CD4-positive, alpha-beta T cell treated with Interleukin-15 for 4 hours (primary cell): Measurements from ENCODE around the gene MNX1.

Source experiments
- DNase-seq: peaks from one replicate; pipeline ENCODE4 v3.0.0-alpha.2; 2020; ENCODE audit warnings: low spot score

Gene MNX1

GRCh38 chr7:157002819-157003421 lies 7.5 kb downstream of the MNX1 start:
- no peak for DNase-seq

- DNase-seq: no peak
Measured at GRCh38 chr7:157001920-157002818, 8.3 kb downstream of the MNX1 start.

GRCh38 chr7:157000741-157001653 lies 9.5 kb downstream of the MNX1 start:
- DNase-seq: no peak

- DNase-seq: no peak
Measured at GRCh38 chr7:156999958-157000726, 10.3 kb downstream of the MNX1 start.

- no peak for DNase-seq
Measured at GRCh38 chr7:156998988-156999957, 11.2 kb downstream of the MNX1 start.

- DNase-seq: no peak
Measured at GRCh38 chr7:156994417-156994816, 16.0 kb downstream of the MNX1 start.

GRCh38 chr7:156993925-156994235 lies 16.6 kb downstream of the MNX1 start:
- no peak for DNase-seq

GRCh38 chr7:156993021-156993924 lies 17.2 kb downstream of the MNX1 start:
- no peak for DNase-seq

GRCh38 chr7:156989766-156990535 lies 20.5 kb downstream of the MNX1 start:
- DNase-seq: no peak

GRCh38 chr7:156988343-156989185 lies 21.9 kb downstream of the MNX1 start:
- no peak for DNase-seq

GRCh38 chr7:156986378-156986777 lies 24.1 kb downstream of the MNX1 start:
- DNase-seq: no peak

- no peak for DNase-seq
Measured at GRCh38 chr7:156985101-156985992, 25.1 kb downstream of the MNX1 start.

GRCh38 chr7:156984174-156984891 lies 26.1 kb downstream of the MNX1 start:
- DNase-seq: no peak

GRCh38 chr7:156979711-156980110 lies 30.8 kb downstream of the MNX1 start:
- no peak for DNase-seq

- no peak for DNase-seq
Measured at GRCh38 chr7:156979007-156979606, 31.4 kb downstream of the MNX1 start.

GRCh38 chr7:156975620-156976019 lies 34.8 kb downstream of the MNX1 start:
- no peak for DNase-seq
